A549 (cell line): ENCODE measurements around the gene ATP6V1B1. TPM values are rescaled to one million over a fixed set of nuclear protein-coding genes. Genes with fewer than 3 reads are reported as not detected.

ENCODE experiments used
- ATAC-seq, 2 experiments: fragments of 200-7000 bp in 1 of 2; fragments of >200 bp in 1 of 2; cut with Nextera tagmentation in 1 of 2; cut with Tn5 transposase in 1 of 2; 3 replicates each; pipeline versions ENCODE4 v1.8.0 to v1.9.1; 2018 to 2020; ENCODE audit warnings: mild to moderate bottlenecking in 1 of 2, moderate library complexity in 1 of 2
- CTCF ChIA-PET: fragments of 300-600 bp; sonication (Branson Sonifier 250); formaldehyde crosslinking; extraction: SDS; loops from one replicate; lab custom pipeline; 2021; ENCODE audit warnings: antibody characterized with exemption, inconsistent platforms; lab: Yijun Ruan, JAX
- POLR2A ChIA-PET: fragments of 350-600 bp; formaldehyde crosslinking; extraction: SDS; loops from one replicate; lab custom pipeline; 2021; ENCODE audit warnings: antibody characterized with exemption, inconsistent platforms; lab: Yijun Ruan, JAX
- DNase-seq, 2 experiments: peaks; one replicate each; pipeline versions ENCODE4 v3.0.0 to v3.0.0-alpha.2; 2011 to 2016; ENCODE audit warnings: low read depth in 1 of 2, low spot score in 1 of 2
- FAIRE-seq: peaks from 2 replicates; lab custom pipeline; 2011; peaks lifted over from hg19 to GRCh38; lab: Jason Lieb, UNC
- H3K27ac ChIP-seq, 2 experiments: fragments of >200 bp; sonication (Bioruptor Twin); formaldehyde crosslinking; 3 replicates each; pipeline ENCODE4 v1.5.1; 2016 to 2017
- H3K4me1 ChIP-seq: fragments of >200 bp; sonication (Bioruptor Twin); formaldehyde crosslinking; 3 replicates; pipeline ENCODE4 v1.6.1; 2016
- H3K4me2 ChIP-seq: fragments of >200 bp; sonication (Bioruptor Twin); formaldehyde crosslinking; 3 replicates; pipeline ENCODE4 v1.6.1; 2016
- H3K4me3 ChIP-seq: fragments of >200 bp; sonication (Bioruptor Twin); formaldehyde crosslinking; 3 replicates; pipeline ENCODE4 v1.5.1; 2016
- H3K9me3 ChIP-seq: fragments of >200 bp; sonication (Bioruptor Twin); formaldehyde crosslinking; 3 replicates; pipeline ENCODE4 v1.6.1; 2016
- BCL3 ChIP-seq: fragments of >200 bp; sonication (Bioruptor Twin); formaldehyde crosslinking; IDR thresholded peaks from 3 replicates; pipeline ENCODE4 v1.6.1; 2016
- BHLHE40 ChIP-seq: IDR thresholded peaks from 2 replicates; pipeline ENCODE4 v1.6.1; 2012; ENCODE audit warnings: low read depth, low read length, inconsistent platforms
- CBX2 ChIP-seq: fragments of 200-600 bp; sonication (generic); IDR thresholded peaks from 2 replicates; pipeline ENCODE4 v1.6.1; 2016; ENCODE audit warnings: low read depth, mild to moderate bottlenecking, borderline replicate concordance
- CEBPB ChIP-seq, 2 experiments: fragments of >200 bp in 1 of 2; sonication (Bioruptor Twin) in 1 of 2; formaldehyde crosslinking in 1 of 2; IDR thresholded peaks; 2 replicates each; pipeline ENCODE4 v1.6.1; 2012 to 2016
- CHD4 ChIP-seq: fragments of 200-600 bp; sonication (generic); IDR thresholded peaks from 2 replicates; pipeline ENCODE4 v1.6.1; 2016; ENCODE audit warnings: antibody characterized with exemption, mild to moderate bottlenecking, borderline replicate concordance
- CTCF ChIP-seq: fragments of >200 bp; sonication (Bioruptor Twin); formaldehyde crosslinking; IDR thresholded peaks from 3 replicates; pipeline ENCODE4 v1.5.1; 2016
- EHMT2 ChIP-seq: fragments of 200-600 bp; sonication (generic); IDR thresholded peaks from 2 replicates; pipeline ENCODE4 v1.6.1; 2016; ENCODE audit warnings: antibody characterized with exemption, low read depth, mild to moderate bottlenecking, moderate library complexity
- ESRRA ChIP-seq: fragments of 150-350 bp; IDR thresholded peaks from 2 replicates; pipeline ENCODE4 v1.6.1; 2014; ENCODE audit warnings: mild to moderate bottlenecking, low read length, borderline replicate concordance
- GATA3 ChIP-seq: IDR thresholded peaks from 2 replicates; pipeline ENCODE4 v1.6.1; 2012; ENCODE audit warnings: borderline replicate concordance
- HOXA7 ChIP-seq: fragments of 250-450 bp; sonication (Bioruptor Pico); IDR thresholded peaks from 2 replicates; pipeline ENCODE4 v1.5.0; 2020; ENCODE audit warnings: mild to moderate bottlenecking, moderate library complexity
- HOXB13 ChIP-seq: fragments of 250-450 bp; sonication (Bioruptor Pico); IDR thresholded peaks from 2 replicates; pipeline ENCODE4 v1.5.0; 2020; ENCODE audit warnings: low read depth, mild to moderate bottlenecking, moderate library complexity
- HOXB5 ChIP-seq: fragments of 250-450 bp; sonication (Bioruptor Pico); IDR thresholded peaks from 2 replicates; pipeline ENCODE4 v1.5.0; 2020; ENCODE audit warnings: mild to moderate bottlenecking, moderate library complexity
- JUN ChIP-seq, 2 experiments: fragments of >200 bp; sonication (Bioruptor Twin); formaldehyde crosslinking; IDR thresholded peaks; 2 replicates in 1 of 2; 3 replicates in 1 of 2; pipeline ENCODE4 v1.6.1; 2016 to 2017
- JUNB ChIP-seq: fragments of >200 bp; sonication (Bioruptor Twin); formaldehyde crosslinking; IDR thresholded peaks from 2 replicates; pipeline ENCODE4 v1.6.1; 2016
- KDM1A ChIP-seq: fragments of 200-600 bp; sonication (generic); IDR thresholded peaks from 2 replicates; pipeline ENCODE4 v1.6.1; 2016; ENCODE audit warnings: low read depth, mild to moderate bottlenecking
- KDM5A ChIP-seq: fragments of 200-600 bp; sonication (generic); IDR thresholded peaks from 2 replicates; pipeline ENCODE4 v1.6.1; 2016; ENCODE audit warnings: antibody characterized with exemption, mild to moderate bottlenecking
- MAFK ChIP-seq: fragments of 450-650 bp; IDR thresholded peaks from 2 replicates; pipeline ENCODE4 v1.6.1; 2014; ENCODE audit not compliant: partially characterized antibody
- MAX ChIP-seq: IDR thresholded peaks from 2 replicates; pipeline ENCODE4 v1.6.1; 2012
- NFE2L2 ChIP-seq: fragments of 150-350 bp; conservative IDR thresholded peaks from 2 replicates; pipeline ENCODE4 v1.6.1; 2014; ENCODE audit warnings: low read length
- PHF8 ChIP-seq: fragments of 200-600 bp; sonication (generic); IDR thresholded peaks from 2 replicates; pipeline ENCODE4 v1.6.1; 2016; ENCODE audit warnings: low read depth, mild to moderate bottlenecking, antibody characterized with exemption, moderate library complexity, borderline replicate concordance
- RFX5 ChIP-seq: fragments of 450-650 bp; IDR thresholded peaks from 2 replicates; pipeline ENCODE4 v1.7.1; 2014; ENCODE audit warnings: antibody characterized with exemption, mild to moderate bottlenecking, moderate library complexity
- RNF2 ChIP-seq: fragments of 200-600 bp; sonication (generic); IDR thresholded peaks from 2 replicates; pipeline ENCODE4 v1.6.1; 2016; ENCODE audit warnings: low read depth, mild to moderate bottlenecking, antibody characterized with exemption, moderate library complexity, borderline replicate concordance
- SMC3 ChIP-seq: fragments of >200 bp; sonication (Bioruptor Twin); formaldehyde crosslinking; IDR thresholded peaks from 3 replicates; pipeline ENCODE4 v1.6.1; 2018; ENCODE audit warnings: inconsistent platforms
- ZNF302 ChIP-seq: fragments of 250-450 bp; sonication (Bioruptor Pico); IDR thresholded peaks from 2 replicates; pipeline ENCODE4 v1.9.0; 2021; ENCODE audit warnings: inconsistent platforms, mild to moderate bottlenecking, moderate library complexity
- ZSCAN20 ChIP-seq: fragments of 250-450 bp; sonication (Bioruptor Pico); IDR thresholded peaks from 2 replicates; pipeline ENCODE4 v1.8.0; 2022; ENCODE audit warnings: mild to moderate bottlenecking, moderate library complexity
- WGBS: methylation state at CpG from one replicate; pipeline ENCODE4 v1.1.6; 2017; ENCODE audit errors: missing lambda C conversion rate; 5-methylcytosine and 5-hydroxymethylcytosine counted together
- polyA plus RNA-seq, 4 experiments: library from polyadenylated mRNA; depleted of rRNA in 3 of 4; stranded (reverse); fragments of >200 nt; fragmentation: RNase III in 1 of 4; extraction: RNeasy Plus Mini Kit Qiagen cat#74134 plus additional on column Dnase treatment in 1 of 4; gene quantifications; 2 replicates in 3 of 4; 3 replicates in 1 of 4; pipeline ENCODE4 v1.2.3, GENCODE V29; 2011 to 2017

Gene ATP6V1B1
- polyA plus RNA-seq, 2 of the 4 experiments (the other 2 are of a cell fraction): 1.9 to 2.5 TPM

GRCh38 chr2:70959271-70959761 is 23.6 kb downstream of the ATP6V1B1 start:
- Histone ChIP-seq H3K4me1 (no peaks in the 10 kb centered on the region), H3K9me3 (no peaks in the 10 kb centered on the region), H3K4me2 (no peak overlapping the region), H3K27ac (no peak overlapping the region), H3K4me3 (no peak overlapping the region)
- DNase-seq: no peak
- 79% methylated on average over 9 of the region's 9 CpGs for WGBS
- no peak for ATAC-seq
- TF ChIP-seq ESRRA: no peak
- TF ChIP-seq CEBPB (IDR thresholded peaks at IDR 0.05): no peak
- TF ChIP-seq PHF8: no peak
- no peak for TF ChIP-seq NFE2L2
- TF ChIP-seq CHD4: no peak
- TF ChIP-seq EHMT2: no peak
- TF ChIP-seq RFX5: no peak
- TF ChIP-seq HOXB13: no peak
- TF ChIP-seq JUN (IDR thresholded peaks at IDR 0.05): no peak
- no peak for TF ChIP-seq MAX
- TF ChIP-seq ZNF302: no peak
- no peak for TF ChIP-seq RNF2
- TF ChIP-seq JUNB: no peak
- TF ChIP-seq KDM5A: no peak
- ChIA-PET POLR2A (no interaction called here), CTCF (interaction anchor here (1.4 to 11.4 kb wide), 7 partner anchors 8 to 97 kb away, joined by 4 to 171 read pairs (median 6); partner anchors contain the start of gene ANKRD53)
- no peak for FAIRE-seq

GRCh38 chr2:70959851-70960832 is 24.4 kb downstream of the ATP6V1B1 start:
- H3K4me3 ChIP-seq: no peak overlapping the region
- no peaks in the 10 kb centered on the region for H3K9me3 ChIP-seq
- POLR2A ChIA-PET: no interaction called here
- CTCF ChIA-PET: interaction anchor here (0.6 to 11.4 kb wide), 9 partner anchors 9 to 213 kb away, joined by 3 to 171 read pairs (median 6); partner anchors contain the start of gene ANKRD53
- FAIRE-seq: no peak
- peak in 1 of 2 experiments; percentile 7; a peak in 1 of 6 replicates for ATAC-seq
- DNase-seq: no peak
- no peak overlapping the region for H3K4me2 ChIP-seq
- 82% methylated on average over 16 of the region's 17 CpGs for WGBS
- H3K27ac ChIP-seq: no peak overlapping the region
- H3K4me1 ChIP-seq: no peaks in the 10 kb centered on the region
- TF ChIP-seq RFX5: no peak

- Histone ChIP-seq H3K4me2 (no peak overlapping the region), H3K9me3 (no peaks in the 10 kb centered on the region), H3K4me1 (no peaks in the 10 kb centered on the region), H3K4me3 (no peak overlapping the region), H3K27ac (no peak overlapping the region)
- ATAC-seq (no peak), DNase-seq (no peak), FAIRE-seq (no peak)
- POLR2A ChIA-PET: no interaction called here
- CTCF ChIA-PET: interaction anchor here (0.6 to 11.4 kb wide), 9 partner anchors 10 to 212 kb away, joined by 3 to 171 read pairs (median 6); partner anchors contain the start of gene ANKRD53
- 79% methylated on average over 13 of the region's 14 CpGs for WGBS
- TF ChIP-seq ZSCAN20 (CRISPR knock-in tag): no peak
- no peak for TF ChIP-seq CTCF
- TF ChIP-seq BCL3: no peak
- no peak for TF ChIP-seq SMC3
- TF ChIP-seq MAFK: no peak
- no peak for TF ChIP-seq HOXA7
- no peak for TF ChIP-seq CBX2
- TF ChIP-seq BHLHE40: no peak
- TF ChIP-seq GATA3: no peak
- TF ChIP-seq HOXB5: no peak
- TF ChIP-seq KDM1A: no peak
Measured at GRCh38 chr2:70960833-70961647, 25.3 kb downstream of the ATP6V1B1 start.
